Vagina (tissue), 2 donors: ENCODE measurements around the gene TTC39B. TPM values are rescaled to one million over a fixed set of nuclear protein-coding genes. Genes with fewer than 3 reads are reported as not detected.
A peak's percentile ranks its signal among the peaks of the same experiment; 100 is the strongest.

Experiments used
- DNase-seq, 2 donors: peaks; one replicate each; pipeline ENCODE4 v3.0.0-alpha.2; 2017; ENCODE audit errors: extremely low spot score in 2 of 2
- H3K27ac ChIP-seq: fragments of 200-600 bp; sonication (generic); one replicate; pipeline ENCODE4 v1.5.1; 2019
- H3K27me3 ChIP-seq: fragments of 200-600 bp; sonication (generic); one replicate; pipeline ENCODE4 v1.5.1; 2019
- H3K36me3 ChIP-seq, 2 donors: fragments of 200-600 bp; sonication (generic); one replicate each; pipeline ENCODE4 v1.5.1; 2017 to 2019
- H3K4me1 ChIP-seq: fragments of 200-600 bp; sonication (generic); one replicate; pipeline ENCODE4 v1.5.1; 2019
- H3K4me3 ChIP-seq, 2 donors: fragments of 200-600 bp; sonication (generic); 1 replicate in 1 of 2; 2 replicates in 1 of 2; pipeline ENCODE4 v1.5.1; 2016 to 2019
- H3K9me3 ChIP-seq: fragments of 200-600 bp; sonication (generic); one replicate; pipeline ENCODE4 v1.5.1; 2019
- POLR2A ChIP-seq, 2 donors: fragments of 450-650 bp; IDR thresholded peaks; one replicate each; pipeline ENCODE4 v1.6.1; 2017; ENCODE audit warnings: antibody characterized with exemption in 2 of 2, mild to moderate bottlenecking in 2 of 2, moderate library complexity in 2 of 2
- POLR2AphosphoS5 ChIP-seq, 2 donors: sonication (generic); formaldehyde crosslinking; IDR thresholded peaks; one replicate each; pipeline ENCODE4 v1.9.0; 2017; ENCODE audit warnings: antibody characterized with exemption in 2 of 2, mild to moderate bottlenecking in 2 of 2, low read depth in 1 of 2; ENCODE audit not compliant: insufficient read depth in 1 of 2
- intact Hi-C: fragments of 100-400 bp; cut with DNase I; formaldehyde crosslinking; loops from one replicate; pipeline ENCODE4 v1.15.1; 2023
- total RNA-seq: library from RNA; depleted of rRNA; stranded (reverse); fragments of >200 nt; gene quantifications from one replicate; pipeline ENCODE4 v1.2.3, GENCODE V29; 2016
- TF ChIP-seq, protein P1 (sequence below), 3 experiments: fragments of 450-650 bp in 2 of 3; fragments of 200-600 bp in 1 of 3; sonication (generic) in 1 of 3; IDR thresholded peaks; one replicate each; pipeline ENCODE4 v1.5.1; 2017 to 2019; ENCODE audit warnings: antibody characterized with exemption in 3 of 3, mild to moderate bottlenecking in 2 of 3, moderate library complexity in 2 of 3

Gene TTC39B
- total RNA-seq, 1 donor from 2014 or later = 13.3 TPM

DNA sequence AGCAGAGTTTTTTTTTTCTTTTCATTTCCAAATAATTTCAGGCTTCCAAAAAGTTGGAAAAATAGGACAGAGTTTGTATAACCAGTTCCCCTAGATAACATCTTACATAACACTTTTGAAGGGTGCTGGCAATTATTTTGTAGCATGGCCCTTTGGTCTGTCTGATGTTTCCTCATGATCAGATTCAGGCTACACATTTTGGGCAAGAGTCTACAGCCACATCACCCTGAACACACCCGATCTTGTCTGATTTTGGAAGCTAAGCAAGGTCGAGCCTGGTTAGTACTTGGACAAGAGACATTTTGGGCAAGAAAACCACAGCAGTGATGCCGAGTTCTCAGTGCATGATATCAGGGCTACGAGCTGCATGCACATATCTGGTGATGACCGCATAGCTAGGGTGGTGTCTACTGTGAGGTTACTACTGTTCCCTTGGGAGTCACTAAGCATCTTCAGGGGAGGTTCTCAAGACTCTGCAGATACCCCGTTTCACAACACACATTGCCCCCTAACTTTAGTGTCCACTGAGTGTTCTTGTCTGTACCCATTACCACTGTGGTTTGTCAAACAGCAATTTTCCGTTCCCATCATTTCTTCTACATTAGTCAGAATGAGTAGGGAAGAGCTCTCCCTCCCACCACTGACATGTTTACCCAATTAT is 86.2 kb downstream of the TTC39B start:
- Histone ChIP-seq H3K36me3 (no peaks in the 10 kb centered on the region), H3K27ac (no peak overlapping the region), H3K4me3 (no peak overlapping the region), H3K4me1 (peaks cover 10% of the 10 kb centered on the region), H3K9me3 (no peaks in the 10 kb centered on the region), H3K27me3 (no peaks in the 10 kb centered on the region)
- no peak for DNase-seq
- intact Hi-C loops = no loop called here
- TF ChIP-seq POLR2AphosphoS5 (IDR thresholded peaks at IDR 0.05; ENCODE audit: insufficient read depth in 1 of 2, low read depth in 1 of 2) = no peak
- TF ChIP-seq POLR2A (IDR thresholded peaks at IDR 0.05) = no peak
- TF ChIP-seq, protein P1, sequence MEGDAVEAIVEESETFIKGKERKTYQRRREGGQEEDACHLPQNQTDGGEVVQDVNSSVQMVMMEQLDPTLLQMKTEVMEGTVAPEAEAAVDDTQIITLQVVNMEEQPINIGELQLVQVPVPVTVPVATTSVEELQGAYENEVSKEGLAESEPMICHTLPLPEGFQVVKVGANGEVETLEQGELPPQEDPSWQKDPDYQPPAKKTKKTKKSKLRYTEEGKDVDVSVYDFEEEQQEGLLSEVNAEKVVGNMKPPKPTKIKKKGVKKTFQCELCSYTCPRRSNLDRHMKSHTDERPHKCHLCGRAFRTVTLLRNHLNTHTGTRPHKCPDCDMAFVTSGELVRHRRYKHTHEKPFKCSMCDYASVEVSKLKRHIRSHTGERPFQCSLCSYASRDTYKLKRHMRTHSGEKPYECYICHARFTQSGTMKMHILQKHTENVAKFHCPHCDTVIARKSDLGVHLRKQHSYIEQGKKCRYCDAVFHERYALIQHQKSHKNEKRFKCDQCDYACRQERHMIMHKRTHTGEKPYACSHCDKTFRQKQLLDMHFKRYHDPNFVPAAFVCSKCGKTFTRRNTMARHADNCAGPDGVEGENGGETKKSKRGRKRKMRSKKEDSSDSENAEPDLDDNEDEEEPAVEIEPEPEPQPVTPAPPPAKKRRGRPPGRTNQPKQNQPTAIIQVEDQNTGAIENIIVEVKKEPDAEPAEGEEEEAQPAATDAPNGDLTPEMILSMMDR (IDR thresholded peaks at IDR 0.05) = no peak

DNA sequence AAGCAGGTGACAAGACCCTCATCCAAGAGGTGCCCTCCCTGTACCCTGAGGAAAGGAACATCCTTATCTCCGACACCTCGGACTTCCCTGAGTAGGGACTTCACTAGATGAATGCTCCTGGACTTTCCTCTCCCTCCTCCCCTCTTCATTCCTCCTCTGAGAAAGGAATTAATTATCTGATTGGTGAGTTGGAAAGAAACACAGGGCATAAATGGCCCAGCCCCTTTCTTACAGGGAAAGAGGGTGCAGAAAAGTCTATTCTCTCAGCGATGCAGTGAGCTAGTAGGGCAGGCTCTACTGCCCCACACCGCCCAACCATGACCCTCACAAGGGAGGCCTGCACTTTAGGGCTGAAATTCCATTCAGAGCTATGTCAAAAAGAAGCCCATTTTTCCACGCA is 87.5 kb downstream of the TTC39B start:
- no peak for DNase-seq
- intact Hi-C loops = loop anchor here (10.0 kb wide), 2 partner anchors 65 to 205 kb away; partner anchors contain the start of gene SNAPC3
- Histone ChIP-seq H3K27ac (no peak overlapping the region), H3K36me3 (no peaks in the 10 kb centered on the region), H3K27me3 (no peaks in the 10 kb centered on the region), H3K4me3 (no peak overlapping the region), H3K4me1 (peaks cover 10% of the 10 kb centered on the region), H3K9me3 (no peaks in the 10 kb centered on the region)
- TF ChIP-seq POLR2AphosphoS5 (IDR thresholded peaks at IDR 0.05; ENCODE audit: insufficient read depth in 1 of 2, low read depth in 1 of 2) (no peak), POLR2A (IDR thresholded peaks at IDR 0.05) (no peak)
- TF ChIP-seq, protein P1 (IDR thresholded peaks at IDR 0.05) = no peak

DNA sequence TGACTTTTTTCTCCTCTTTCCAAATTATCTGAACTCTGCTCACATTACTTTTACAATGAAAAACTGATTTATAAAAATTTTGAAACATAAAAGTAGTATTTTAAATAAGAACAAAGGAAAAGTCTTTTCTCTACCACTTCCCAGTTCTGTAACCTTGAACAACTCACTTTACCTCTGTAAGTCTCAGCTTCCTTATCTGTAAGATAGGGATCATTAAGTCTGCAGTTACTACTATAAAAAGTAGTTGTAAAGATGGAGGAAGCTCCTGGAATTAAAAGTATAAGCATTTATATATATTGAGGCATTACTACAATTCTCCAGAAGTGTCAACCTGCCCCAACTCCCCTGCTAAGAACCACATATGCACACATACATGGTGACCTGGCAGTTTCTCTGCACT is 88.0 kb downstream of the TTC39B start:
- Histone ChIP-seq H3K4me3 (no peak overlapping the region), H3K9me3 (no peaks in the 10 kb centered on the region), H3K27ac (no peak overlapping the region), H3K4me1 (peaks cover 10% of the 10 kb centered on the region), H3K36me3 (no peaks in the 10 kb centered on the region), H3K27me3 (no peaks in the 10 kb centered on the region)
- no peak for DNase-seq
- no peak for TF ChIP-seq POLR2AphosphoS5 (IDR thresholded peaks at IDR 0.05; ENCODE audit: insufficient read depth in 1 of 2, low read depth in 1 of 2)
- TF ChIP-seq, protein P1 (IDR thresholded peaks at IDR 0.05) = no peak
- no peak for TF ChIP-seq POLR2A (IDR thresholded peaks at IDR 0.05)
- intact Hi-C loops = loop anchor here (10.0 kb wide), 2 partner anchors 64 to 206 kb away; partner anchors contain the start of gene SNAPC3

DNA sequence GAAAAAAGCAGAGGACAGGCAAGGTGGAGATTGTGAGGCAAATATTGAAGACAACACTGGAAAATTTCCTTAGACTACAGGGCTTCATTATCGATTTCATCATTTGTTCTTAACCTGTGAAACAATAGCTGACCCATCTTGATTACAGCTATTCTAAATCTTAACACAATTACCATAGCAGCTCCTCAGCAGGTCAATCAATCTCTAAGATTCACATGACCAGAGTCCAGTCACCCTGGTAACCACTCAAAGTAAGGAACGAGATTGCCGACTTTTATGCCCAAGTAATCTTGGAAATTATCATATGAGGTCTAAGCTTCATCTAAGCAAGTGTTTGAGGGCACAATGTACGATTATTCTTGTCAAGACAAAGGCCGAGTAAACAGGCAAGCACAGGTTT is 93.8 kb downstream of the TTC39B start:
- Histone ChIP-seq H3K9me3 (no peaks in the 10 kb centered on the region), H3K27me3 (no peaks in the 10 kb centered on the region), H3K4me3 (no peak overlapping the region), H3K27ac (no peak overlapping the region), H3K36me3 (no peaks in the 10 kb centered on the region), H3K4me1 (peaks cover 12% of the 10 kb centered on the region)
- DNase-seq = no peak
- TF ChIP-seq POLR2AphosphoS5 (IDR thresholded peaks at IDR 0.05; ENCODE audit: insufficient read depth in 1 of 2, low read depth in 1 of 2) (no peak), POLR2A (IDR thresholded peaks at IDR 0.05) (no peak)
- TF ChIP-seq, protein P1 (IDR thresholded peaks at IDR 0.05) = no peak
- intact Hi-C loops = loop anchor here (10.0 kb wide), 2 partner anchors 58 to 212 kb away; partner anchors contain the start of gene SNAPC3

DNA sequence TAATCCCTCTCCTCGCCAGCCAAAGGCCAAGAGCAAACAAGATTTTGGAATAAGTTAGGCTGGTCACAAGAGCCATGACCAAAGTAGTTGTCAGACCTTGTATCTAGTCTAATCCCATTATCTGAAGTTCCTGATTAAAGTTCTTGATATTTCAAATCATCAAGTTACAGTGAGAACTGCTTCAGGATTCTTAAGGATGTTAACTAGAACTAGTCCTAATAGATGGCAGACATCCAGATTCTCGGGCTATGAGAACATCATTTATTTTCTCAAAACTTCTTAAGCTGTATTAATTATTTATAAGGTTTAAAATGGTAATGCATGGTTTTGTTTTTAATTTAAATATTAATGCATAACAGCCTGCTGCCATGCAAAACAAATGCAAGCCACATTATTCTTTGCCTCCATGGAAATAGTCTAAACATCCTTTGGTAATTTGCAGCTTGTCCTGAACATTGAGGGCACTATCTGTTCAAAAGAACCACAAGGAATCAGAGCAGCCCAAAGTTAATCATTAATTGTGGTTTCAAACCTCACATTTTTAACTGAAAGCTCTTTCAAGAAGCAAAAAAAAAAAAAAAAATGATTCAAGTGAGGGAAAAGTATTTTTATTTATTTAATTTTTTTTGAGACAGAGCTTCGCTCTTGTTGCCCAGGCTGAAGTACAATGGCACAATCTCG is 95.1 kb downstream of the TTC39B start:
- peak overlapping the region; percentile 4 for H3K27ac ChIP-seq
- H3K27me3 ChIP-seq = no peaks in the 10 kb centered on the region
- TF ChIP-seq POLR2A (IDR thresholded peaks at IDR 0.05) (no peak), POLR2AphosphoS5 (IDR thresholded peaks at IDR 0.05; ENCODE audit: insufficient read depth in 1 of 2, low read depth in 1 of 2) (no peak)
- TF ChIP-seq, protein P1 (IDR thresholded peaks at IDR 0.05) = peak in 1 of 3 experiments; percentile 13
- no peaks in the 10 kb centered on the region for H3K36me3 ChIP-seq
- peaks cover 12% of the 10 kb centered on the region for H3K4me1 ChIP-seq
- H3K4me3 ChIP-seq = no peak overlapping the region
- intact Hi-C loops = loop anchor here (2.0 to 10.0 kb wide), 3 partner anchors 57 to 397 kb away; partner anchors contain the start of gene SNAPC3
- DNase-seq = no peak
- H3K9me3 ChIP-seq = no peaks in the 10 kb centered on the region
